HG02759 (cell line): ENCODE data around the gene XRN2.

Source experiments
- ATAC-seq: cut with Tn5 transposase; IDR thresholded peaks from one replicate; pipeline ENCODE4 v1.9.1; 2021; ENCODE audit warnings: mild to moderate bottlenecking, moderate library complexity; ENCODE audit not compliant: unreplicated experiment

XRN2 gene

GRCh38 chr20:21291026-21291425 is 12.1 kb upstream of the XRN2 start:
- no peak for ATAC-seq

GRCh38 chr20:21294755-21295154 is 8.4 kb upstream of the XRN2 start:
- no peak for ATAC-seq

GRCh38 chr20:21301940-21302663 is 1.0 kb upstream of the XRN2 start:
- ATAC-seq = no peak

GRCh38 chr20:21302664-21303060 is 469 bp upstream of the XRN2 start:
- peak; percentile 42 for ATAC-seq

- peak; percentile 3 for ATAC-seq
These were observed 898 bp downstream of the XRN2 start for GRCh38 chr20:21303872-21304586.

- no peak for ATAC-seq
These were observed 5.2 kb downstream of the XRN2 start for GRCh38 chr20:21308340-21308739.

GRCh38 chr20:21309678-21310467 is 6.7 kb downstream of the XRN2 start:
- no peak for ATAC-seq

- no peak for ATAC-seq
These were observed 9.8 kb downstream of the XRN2 start for GRCh38 chr20:21312813-21313474.

- peak; percentile 67 for ATAC-seq
These were observed 12.0 kb downstream of the XRN2 start for GRCh38 chr20:21315138-21315537.

GRCh38 chr20:21322083-21322710 is 19.1 kb downstream of the XRN2 start:
- ATAC-seq = no peak

GRCh38 chr20:21322921-21323331 is 19.8 kb downstream of the XRN2 start:
- no peak for ATAC-seq

GRCh38 chr20:21323640-21324039 is 20.5 kb downstream of the XRN2 start:
- ATAC-seq = no peak

GRCh38 chr20:21324126-21324525 is 21.0 kb downstream of the XRN2 start:
- no peak for ATAC-seq

- ATAC-seq = no peak
These were observed 22.2 kb downstream of the XRN2 start for GRCh38 chr20:21325296-21325695.

- ATAC-seq = no peak
These were observed 23.6 kb downstream of the XRN2 start for GRCh38 chr20:21326700-21327099.

- ATAC-seq = no peak
These were observed 33.5 kb downstream of the XRN2 start for GRCh38 chr20:21336455-21337151.

- no peak for ATAC-seq
These were observed 35.2 kb downstream of the XRN2 start for GRCh38 chr20:21338291-21338690.

GRCh38 chr20:21339499-21339898 is 36.4 kb downstream of the XRN2 start:
- ATAC-seq = no peak

- no peak for ATAC-seq
These were observed 38.0 kb downstream of the XRN2 start for GRCh38 chr20:21340991-21341697.
